Activated CD4-positive, alpha-beta T cell treated with anti-CD3 and anti-CD28 coated beads for 1 hour (primary cell): ENCODE data around the gene RHEBL1.
A peak's percentile ranks its signal among the peaks of the same experiment; 100 is the strongest.

Experiments
- DNase-seq: peaks from one replicate; pipeline ENCODE4 v3.0.0-alpha.2; 2020

RHEBL1 gene

GRCh38 chr12:49069507-49070346 is at the start of gene RHEBL1:
Gene RHEBL1 (minus strand): TSS chr12:49069979. CDS start chr12:49069785, 194 bp downstream.
- peak; percentile 98 for DNase-seq

- DNase-seq, result no peak
Observed at GRCh38 chr12:49111206-49111605, 41.4 kb upstream of the RHEBL1 start.

- DNase-seq, result peak; percentile 93
Observed at GRCh38 chr12:49110464-49111155, 40.8 kb upstream of the RHEBL1 start, which contains the start of gene LMBR1L. Gene LMBR1L (minus strand): TSS chr12:49110847. CDS start chr12:49110555, 292 bp downstream.

GRCh38 chr12:49109641-49110463 is 40.1 kb upstream of the RHEBL1 start:
- no peak for DNase-seq

- no peak for DNase-seq
Observed at GRCh38 chr12:49108958-49109404, 39.2 kb upstream of the RHEBL1 start.

- no peak for DNase-seq
Observed at GRCh38 chr12:49105504-49106084, 35.8 kb upstream of the RHEBL1 start.

GRCh38 chr12:49104822-49105221 is 35.0 kb upstream of the RHEBL1 start:
- DNase-seq, result no peak

GRCh38 chr12:49100380-49100779 is 30.6 kb upstream of the RHEBL1 start:
- no peak for DNase-seq

GRCh38 chr12:49098703-49099102 is 28.9 kb upstream of the RHEBL1 start:
- DNase-seq, result no peak

GRCh38 chr12:49098035-49098451 is 28.3 kb upstream of the RHEBL1 start:
- peak; percentile 39 for DNase-seq

- DNase-seq, result no peak
Observed at GRCh38 chr12:49097381-49097780, 27.6 kb upstream of the RHEBL1 start.

GRCh38 chr12:49094975-49095365 is 25.2 kb upstream of the RHEBL1 start:
- DNase-seq, result no peak

GRCh38 chr12:49094160-49094974 is 24.6 kb upstream of the RHEBL1 start, which contains the start of gene DHH:
Gene DHH (minus strand): TSS chr12:49094801. CDS start chr12:49094512, 289 bp downstream.
- DNase-seq, result no peak

GRCh38 chr12:49093792-49094159 is 24.0 kb upstream of the RHEBL1 start:
- DNase-seq, result no peak

GRCh38 chr12:49092816-49093406 is 23.1 kb upstream of the RHEBL1 start:
- DNase-seq, result no peak

- DNase-seq, result peak; percentile 37
Observed at GRCh38 chr12:49092086-49092815, 22.5 kb upstream of the RHEBL1 start.

- DNase-seq, result no peak
Observed at GRCh38 chr12:49091836-49092085, 22.0 kb upstream of the RHEBL1 start.

- no peak for DNase-seq
Observed at GRCh38 chr12:49091056-49091835, 21.5 kb upstream of the RHEBL1 start.

- no peak for DNase-seq
Observed at GRCh38 chr12:49089821-49090773, 20.3 kb upstream of the RHEBL1 start.
